Pancreas (tissue), 10 donors: ENCODE data around the gene SEBOX. TPM values are rescaled to one million over a fixed set of nuclear protein-coding genes. Genes with fewer than 3 reads are reported as not detected.

Experiments
- ATAC-seq, 4 donors: fragments of 200-7000 bp; cut with Tn5 transposase; one replicate each; pipeline versions ENCODE4 v1.8.0 to v1.9.1; 2020; ENCODE audit warnings: mild to moderate bottlenecking in 4 of 4, moderate library complexity in 4 of 4
- DNase-seq, 6 donors: peaks; one replicate each; pipeline ENCODE4 v3.0.0-alpha.2; 2020
- FAIRE-seq: peaks from 2 replicates; lab custom pipeline; 2012; peaks lifted over from hg19 to GRCh38; lab: Jason Lieb, UNC
- H3K27ac ChIP-seq, 4 donors: fragments of 200-600 bp; sonication (generic); 1 replicate in 3 of 4; 2 replicates in 1 of 4; pipeline versions ENCODE4 v1.5.0 to v1.8.0; 2020
- H3K27me3 ChIP-seq, 4 donors: fragments of 200-600 bp; one replicate each; pipeline ENCODE4 v1.8.0; 2021
- H3K36me3 ChIP-seq, 3 donors: fragments of 200-600 bp; sonication (generic) in 1 of 3; one replicate each; pipeline versions ENCODE4 v1.5.0 to v1.8.0; 2020 to 2021
- H3K4me1 ChIP-seq, 3 donors: fragments of 200-600 bp; one replicate each; pipeline ENCODE4 v1.8.0; 2021
- H3K4me3 ChIP-seq, 4 donors: fragments of 200-600 bp; sonication (generic) in 2 of 4; one replicate each; pipeline versions ENCODE4 v1.5.0 to v1.8.0; 2020 to 2021
- H3K9me3 ChIP-seq, 4 donors: fragments of 200-600 bp; one replicate each; pipeline ENCODE4 v1.8.0; 2021
- WGBS, 2 donors: extraction: QIAGEN DNeasy Blood & Tissue Kit; methylation state at CpG; one replicate each; pipeline ENCODE4 v1.1.7; 2013; 5-methylcytosine and 5-hydroxymethylcytosine counted together
- intact Hi-C, 3 donors: fragments of 100-400 bp; cut with DNase I; formaldehyde crosslinking; loops; one replicate each; pipeline versions ENCODE4 v1.11.1 to v1.14.2; 2022
- polyA plus RNA-seq, 2 donors: library from polyadenylated mRNA; stranded (reverse); fragments of 200-250 nt; gene quantifications; one replicate each; pipeline ENCODE4 v1.2.3, GENCODE V29; 2013
- total RNA-seq, 6 donors: library from RNA; stranded (reverse); fragmentation: NEBNext Ultra II Directional in 4 of 6; extraction: Animal tissue kit (Norgen Biotek cat#: 25700) in 4 of 6; gene quantifications; one replicate each; pipeline versions ENCODE4 v1.2.1 to v1.2.4, GENCODE V29; 2021 to 2023
- TF ChIP-seq, protein P1 (sequence below), 4 donors: fragments of 200-600 bp; sonication (generic) in 3 of 4; IDR thresholded peaks; one replicate each; pipeline versions ENCODE4 v1.5.0 to v1.8.0; 2021; ENCODE audit warnings: antibody characterized with exemption in 4 of 4
- donor health status: healthy with polysubstance abuse.
- donor health status: DM: no; HTN: no; CAD: no; lungs with moderate emphysema.
- donor health status: DM: no; HTN: no; CAD: no.
- donor health status: control.
- donor health status: control.
- donor health status: Bipolar disorder and iron deficiency.
- donor health status: DM: yes; HTN: yes; CAD: no.
- donor health status: DM: no; HTN: no; CAD: no.
- donor health status: DM: no; HTN: no; CAD: no.
- donor health status: DM: yes; HTN: yes; CAD: no.

Gene SEBOX
- total and polyA plus RNA-seq, 8 donors = not detected

DNA sequence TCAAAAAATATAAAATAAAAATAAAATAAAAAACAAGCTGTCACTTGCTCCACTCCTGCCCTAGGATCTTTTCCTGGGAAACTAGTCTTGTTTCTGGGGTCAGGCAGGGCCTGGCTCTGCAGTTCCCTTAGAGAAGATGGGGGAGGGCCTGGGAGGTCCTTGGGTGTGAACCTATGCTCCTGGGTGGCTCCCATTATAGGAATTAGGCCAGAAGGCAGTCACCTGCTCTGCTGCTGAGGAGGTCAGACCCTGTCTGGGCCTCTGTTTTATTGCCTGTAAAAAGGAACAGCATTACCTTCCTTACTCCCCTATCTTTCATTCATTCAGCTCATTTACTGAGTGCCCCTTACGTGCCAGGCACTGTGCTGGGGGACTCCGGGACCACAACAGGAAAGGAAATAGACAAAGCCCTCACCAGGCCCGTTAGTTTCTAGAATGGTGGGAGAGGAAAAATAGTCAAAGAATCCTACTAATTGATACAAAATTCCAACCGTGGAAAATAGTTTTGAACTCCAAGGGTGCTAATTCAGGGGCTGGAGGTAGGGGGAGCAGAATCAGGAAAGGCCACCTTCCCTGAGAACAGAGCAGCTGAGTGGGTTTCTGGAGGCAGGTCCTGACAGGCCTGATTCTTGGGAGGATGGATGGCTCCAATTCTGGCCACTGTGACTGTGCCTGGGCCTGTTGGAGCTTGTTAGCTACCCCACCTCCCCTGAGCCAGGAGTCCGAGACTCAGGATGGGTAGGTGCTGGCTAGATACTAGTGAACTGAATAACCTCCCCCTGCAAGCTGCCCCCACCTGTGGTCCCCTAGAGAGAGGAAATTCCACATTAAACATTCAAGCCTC is 42.4 kb upstream of the SEBOX start:
- H3K4me1 ChIP-seq = peaks cover 0 to 13% (median 4%) of the 10 kb centered on the region in 3 donors
- no peaks in the 10 kb centered on the region for H3K9me3 ChIP-seq
- no peaks in the 10 kb centered on the region for H3K27me3 ChIP-seq
- DNase-seq = no peak
- no peak overlapping the region for H3K4me3 ChIP-seq
- H3K36me3 ChIP-seq = no peaks in the 10 kb centered on the region
- intact Hi-C loops = no loop called here
- 86 to 92% methylated on average over 5 of the region's 5 CpGs for WGBS, 2 donors
- no peak overlapping the region for H3K27ac ChIP-seq
- ATAC-seq = no peak
- TF ChIP-seq, protein P1, sequence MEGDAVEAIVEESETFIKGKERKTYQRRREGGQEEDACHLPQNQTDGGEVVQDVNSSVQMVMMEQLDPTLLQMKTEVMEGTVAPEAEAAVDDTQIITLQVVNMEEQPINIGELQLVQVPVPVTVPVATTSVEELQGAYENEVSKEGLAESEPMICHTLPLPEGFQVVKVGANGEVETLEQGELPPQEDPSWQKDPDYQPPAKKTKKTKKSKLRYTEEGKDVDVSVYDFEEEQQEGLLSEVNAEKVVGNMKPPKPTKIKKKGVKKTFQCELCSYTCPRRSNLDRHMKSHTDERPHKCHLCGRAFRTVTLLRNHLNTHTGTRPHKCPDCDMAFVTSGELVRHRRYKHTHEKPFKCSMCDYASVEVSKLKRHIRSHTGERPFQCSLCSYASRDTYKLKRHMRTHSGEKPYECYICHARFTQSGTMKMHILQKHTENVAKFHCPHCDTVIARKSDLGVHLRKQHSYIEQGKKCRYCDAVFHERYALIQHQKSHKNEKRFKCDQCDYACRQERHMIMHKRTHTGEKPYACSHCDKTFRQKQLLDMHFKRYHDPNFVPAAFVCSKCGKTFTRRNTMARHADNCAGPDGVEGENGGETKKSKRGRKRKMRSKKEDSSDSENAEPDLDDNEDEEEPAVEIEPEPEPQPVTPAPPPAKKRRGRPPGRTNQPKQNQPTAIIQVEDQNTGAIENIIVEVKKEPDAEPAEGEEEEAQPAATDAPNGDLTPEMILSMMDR (IDR thresholded peaks at IDR 0.05) = no peak
- no peak for FAIRE-seq

DNA sequence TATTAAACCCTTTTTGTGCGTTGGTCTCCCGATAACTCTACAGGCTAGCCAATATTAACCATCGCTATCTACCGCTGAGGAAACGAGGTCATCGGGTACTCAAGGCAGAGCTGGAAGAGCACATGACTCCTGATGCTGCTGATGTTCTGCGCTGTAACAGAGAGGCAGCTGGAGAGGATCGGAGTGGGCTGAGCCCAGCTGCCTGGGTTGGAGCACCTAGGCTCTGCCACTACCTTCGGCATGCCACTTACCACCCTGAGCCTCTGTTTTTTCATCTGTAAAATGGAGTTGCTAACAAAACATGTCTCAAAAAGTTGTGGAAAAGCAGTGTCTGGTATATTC is 41.4 kb upstream of the SEBOX start:
- intact Hi-C loops = no loop called here
- FAIRE-seq = no peak
- TF ChIP-seq, protein P1 (IDR thresholded peaks at IDR 0.05) = no peak
- 18 to 20% methylated on average over 9 of the region's 9 CpGs for WGBS, 2 donors
- peak; percentile 14 to 38 (median 26) for ATAC-seq
- Histone ChIP-seq H3K9me3 (no peaks in the 10 kb centered on the region), H3K4me1 (peaks cover 0 to 13% (median 4%) of the 10 kb centered on the region in 3 donors), H3K36me3 (no peaks in the 10 kb centered on the region), H3K27me3 (no peaks in the 10 kb centered on the region), H3K27ac (peak overlapping the region in 2 of 4 donors; percentile 38 to 57), H3K4me3 (peak overlapping the region; percentile 69 to 91 (median 80))
- no peak for DNase-seq

DNA sequence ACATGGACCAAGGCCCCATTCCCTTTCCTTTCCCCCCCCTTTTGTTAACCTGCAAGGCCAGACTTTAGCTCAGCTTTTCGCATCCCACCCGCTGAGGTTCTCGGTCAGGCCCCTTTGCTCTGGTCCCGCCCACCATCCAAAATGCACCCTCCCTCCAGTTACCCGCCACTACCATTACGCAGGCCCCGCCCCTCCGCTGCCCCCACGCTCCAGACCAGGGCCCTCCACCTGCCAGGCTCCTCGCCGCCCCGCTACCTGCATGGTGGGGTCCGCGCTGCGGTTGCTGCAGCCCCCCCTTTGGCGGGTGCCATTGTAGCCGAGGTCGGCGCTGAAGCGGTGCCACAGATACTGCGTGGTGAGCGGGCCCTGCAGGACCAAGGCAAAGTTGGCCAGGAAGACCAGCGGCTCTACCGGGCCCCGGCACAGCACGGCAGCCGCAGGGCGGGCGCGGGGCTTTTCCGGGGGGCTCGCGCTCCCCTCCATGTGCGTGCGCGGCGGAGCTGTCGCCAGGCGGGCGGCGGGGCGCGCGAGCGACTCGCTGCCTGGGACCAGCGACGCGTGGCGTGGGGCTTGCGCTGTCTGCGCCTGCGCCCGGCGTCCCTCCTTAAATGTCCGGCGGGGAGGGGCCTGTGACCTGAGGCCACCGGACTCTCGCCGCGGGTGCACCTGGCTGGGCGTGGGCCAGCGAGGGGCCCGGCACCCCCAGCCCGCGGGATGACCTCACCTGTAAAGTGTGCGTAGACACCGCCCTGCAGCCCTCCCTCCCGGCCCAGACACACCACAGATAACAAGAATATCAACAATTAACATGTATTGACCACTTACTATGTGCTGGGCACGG is 40.9 kb upstream of the SEBOX start, which contains the start of gene SLC46A1:
SLC46A1 (minus strand) TSS at position 581 of the 841 bp plus-strand sequence; CDS start at position 483, 98 bp downstream.
- Histone ChIP-seq H3K27ac (peak within 1 kb of the TSS; percentile 37 to 57 (median 38)), H3K4me1 (peaks cover 0 to 13% (median 4%) of the 10 kb centered on the region in 3 donors), H3K9me3 (no peaks in the 10 kb centered on the region), H3K4me3 (peak within 1 kb of the TSS; percentile 69 to 91 (median 80)), H3K27me3 (no peaks in the 10 kb centered on the region), H3K36me3 (no peaks in the 10 kb centered on the region)
- 1% methylated on average over 48 to 70 of the region's 70 CpGs for WGBS, 2 donors
- ATAC-seq = peak; percentile 71 to 79 (median 78)
- intact Hi-C loops = no loop called here
- FAIRE-seq = no peak
- peak; percentile 59 to 86 (median 70) for DNase-seq
- TF ChIP-seq, protein P1 (IDR thresholded peaks at IDR 0.05) = no peak

DNA sequence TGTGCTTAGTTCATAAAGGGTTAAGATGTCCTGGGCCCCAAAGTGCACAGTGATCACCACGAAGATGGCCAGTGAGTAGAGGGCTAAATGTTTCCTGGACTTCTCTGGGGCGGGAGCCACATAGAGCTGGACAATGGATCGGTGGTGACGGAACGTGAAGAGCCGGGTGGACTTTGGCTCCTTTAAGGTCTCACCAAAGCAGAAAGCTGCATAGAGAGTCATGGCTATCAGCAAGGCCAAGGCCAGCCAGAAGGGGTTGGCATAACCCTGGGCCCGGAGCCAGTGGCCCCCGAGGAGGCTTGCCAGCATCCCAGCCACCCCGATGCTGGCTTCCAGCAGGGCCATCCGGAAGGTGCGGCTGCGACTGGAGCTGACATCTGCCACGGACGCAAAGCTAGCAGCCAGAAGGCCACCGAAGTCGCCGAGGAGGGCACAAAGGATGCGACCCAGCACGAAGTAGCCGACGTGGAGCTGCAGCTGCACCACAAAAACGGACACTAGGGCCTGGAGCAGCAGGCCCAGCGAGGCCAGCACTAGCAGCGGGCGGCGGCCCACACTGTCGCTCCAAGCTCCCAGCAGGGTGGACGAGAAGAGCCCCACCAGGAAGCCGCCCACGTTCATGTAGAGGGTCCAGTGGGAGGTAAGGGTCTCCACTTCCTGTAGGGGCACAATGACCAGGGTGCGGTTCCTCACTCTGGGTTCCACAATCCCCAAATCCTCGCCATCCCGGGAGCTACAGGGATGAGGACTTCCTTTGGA is 40.0 kb upstream of the SEBOX start:
- intact Hi-C loops = no loop called here
- peak; percentile 63 to 86 (median 70) for DNase-seq
- H3K27ac ChIP-seq = peak overlapping the region; percentile 16 to 57 (median 38)
- ATAC-seq = peak; percentile 44 to 72 (median 68)
- WGBS, 2 donors = 11 to 18% methylated on average over 32 to 33 of the region's 33 CpGs
- H3K4me1 ChIP-seq = peaks cover 0 to 13% (median 4%) of the 10 kb centered on the region in 3 donors
- FAIRE-seq = no peak
- H3K4me3 ChIP-seq = peak overlapping the region; percentile 69 to 91 (median 80)
- no peaks in the 10 kb centered on the region for H3K27me3 ChIP-seq
- no peaks in the 10 kb centered on the region for H3K36me3 ChIP-seq
- TF ChIP-seq, protein P1 (IDR thresholded peaks at IDR 0.05) = no peak
- no peaks in the 10 kb centered on the region for H3K9me3 ChIP-seq
